Stimulated activated effector memory CD8-positive, alpha-beta T cell treated with anti-CD3 and anti-CD28 coated beads, Interleukin-12 subunit alpha, Interleukin-12 subunit beta, amount 100 ng/mL, for 72 hours (primary cell): Measurements from ENCODE around the gene SERPINE1.
"Not testable (repeated sequence)": the region's sequence is repeated elsewhere in the genome, so short reads cannot be mapped to it uniquely, and the experiment has no call there.

Experiments used
- ATAC-seq: fragments of 150-1000 bp; cut with Tn5 transposase; 2 replicates; pipeline ENCODE4 v1.10.0; 2021
- DNase-seq, 2 donors: peaks; one replicate each; pipeline ENCODE4 v3.0.0; 2021 to 2022; ENCODE audit warnings: low spot score in 2 of 2
- H3K27ac Mint-ChIP-seq: one replicate; pipeline ENCODE4 v1.8.0; 2022; ENCODE audit warnings: mild to moderate bottlenecking, mixed read lengths
- H3K36me3 Mint-ChIP-seq: one replicate; pipeline ENCODE4 v1.8.0; 2022; ENCODE audit warnings: mild to moderate bottlenecking, mixed read lengths
- H3K4me1 Mint-ChIP-seq: one replicate; pipeline ENCODE4 v1.8.0; 2022; ENCODE audit warnings: mixed read lengths
- H3K4me3 Mint-ChIP-seq: one replicate; pipeline ENCODE4 v1.8.0; 2022; ENCODE audit warnings: mild to moderate bottlenecking, mixed read lengths
- H3K9me3 Mint-ChIP-seq: one replicate; pipeline ENCODE4 v1.8.0; 2022; ENCODE audit warnings: mixed read lengths

The SERPINE1 gene

DNA sequence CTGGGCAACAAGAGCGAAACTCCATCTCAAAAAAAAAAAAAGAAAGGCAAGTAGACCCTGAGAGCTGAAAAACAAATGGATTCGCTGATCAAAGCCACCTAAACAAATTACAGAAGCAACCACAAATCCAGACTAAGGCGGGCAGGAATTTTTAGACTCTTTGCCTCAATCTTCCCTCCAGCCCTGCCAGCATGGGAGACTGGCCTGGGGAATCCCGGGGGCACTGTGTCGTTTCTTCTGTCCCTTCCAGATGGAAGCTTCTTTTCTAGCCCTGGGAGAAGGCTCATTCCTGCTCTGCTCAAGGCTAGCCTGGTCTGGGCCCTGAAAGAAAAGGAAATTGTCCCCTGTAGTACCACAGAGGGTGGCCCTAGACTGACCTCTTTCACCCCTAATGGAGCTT, 15.6 kb upstream of the SERPINE1 start:
- Mint-ChIP-seq H3K4me3 (no peak overlapping the region), H3K36me3 (no peaks in the 10 kb centered on the region), H3K9me3 (no peaks in the 10 kb centered on the region), H3K4me1 (no peaks in the 10 kb centered on the region), H3K27ac (no peak overlapping the region)
- no peak for ATAC-seq
- DNase-seq, result no peak

DNA sequence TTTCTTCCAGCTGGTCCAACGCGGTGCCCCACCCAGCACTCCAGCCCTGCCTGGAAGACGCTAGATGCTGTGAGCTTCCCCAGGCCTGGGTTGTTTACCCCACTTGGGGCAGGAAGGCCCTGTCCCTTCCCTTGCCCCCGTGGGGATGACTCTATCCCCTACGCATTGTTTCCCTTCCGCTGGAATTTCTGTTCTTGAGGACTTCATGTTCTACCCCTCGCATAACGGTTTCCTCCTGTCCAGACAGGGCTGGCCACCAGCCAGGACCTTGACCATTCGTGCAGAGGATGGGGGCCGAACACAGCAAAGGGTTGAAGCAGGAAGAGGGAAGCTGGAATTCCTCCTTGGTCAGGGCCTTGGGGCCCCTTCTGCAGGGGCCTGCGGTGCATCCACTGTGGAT, 14.7 kb upstream of the SERPINE1 start:
- no peak overlapping the region for H3K4me3 Mint-ChIP-seq
- DNase-seq (no peak), ATAC-seq (no peak)
- no peaks in the 10 kb centered on the region for H3K4me1 Mint-ChIP-seq
- H3K9me3 Mint-ChIP-seq, result no peaks in the 10 kb centered on the region
- no peak overlapping the region for H3K27ac Mint-ChIP-seq
- H3K36me3 Mint-ChIP-seq, result no peaks in the 10 kb centered on the region

DNA sequence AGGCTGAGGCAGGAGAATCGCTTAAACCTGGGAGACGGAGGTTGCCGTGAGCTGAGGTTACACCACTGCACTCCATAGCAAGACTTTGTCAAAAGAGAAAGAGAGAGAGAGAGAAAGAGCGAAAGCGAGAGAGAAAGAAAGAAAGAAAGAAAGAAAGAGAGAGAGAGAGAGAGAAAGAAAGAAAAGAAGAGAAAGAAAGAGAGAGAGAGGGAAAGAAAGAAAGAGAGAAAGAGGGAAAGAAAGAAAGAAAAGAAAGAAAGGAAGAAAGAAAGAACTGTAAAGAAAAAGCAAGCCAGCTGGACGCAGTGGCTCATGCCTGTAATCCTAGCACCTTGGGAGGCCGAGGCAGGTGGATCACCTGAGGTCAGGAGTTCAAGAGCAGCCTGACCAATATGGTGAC, 13.8 kb upstream of the SERPINE1 start:
- not testable (repeated sequence) for H3K4me3 Mint-ChIP-seq, H3K4me1 Mint-ChIP-seq, ATAC-seq, H3K36me3 Mint-ChIP-seq, DNase-seq, H3K9me3 Mint-ChIP-seq, H3K27ac Mint-ChIP-seq

DNA sequence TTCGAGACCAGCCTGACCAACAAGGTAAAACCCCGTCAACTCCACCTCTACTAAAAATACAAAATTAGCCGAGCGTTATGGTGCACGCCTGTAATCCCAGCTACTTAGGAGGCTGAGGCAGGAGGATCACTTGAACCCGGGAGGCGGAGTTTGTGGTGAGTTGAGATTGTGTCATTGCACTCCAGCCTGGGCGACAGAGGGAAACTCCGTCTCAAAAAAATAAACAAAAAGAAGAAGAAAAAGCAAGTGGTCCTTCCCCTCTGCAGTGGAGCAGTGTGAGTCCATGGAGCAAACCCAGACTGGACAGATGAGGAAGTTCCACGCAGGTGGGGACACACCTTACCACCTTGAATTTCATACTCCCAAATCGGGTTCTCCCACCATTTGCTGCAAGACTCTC, 13.1 kb upstream of the SERPINE1 start:
- DNase-seq (no peak), ATAC-seq (no peak)
- no peaks in the 10 kb centered on the region for H3K9me3 Mint-ChIP-seq
- H3K4me1 Mint-ChIP-seq, result no peaks in the 10 kb centered on the region
- H3K27ac Mint-ChIP-seq, result no peak overlapping the region
- no peaks in the 10 kb centered on the region for H3K36me3 Mint-ChIP-seq
- no peak overlapping the region for H3K4me3 Mint-ChIP-seq

DNA sequence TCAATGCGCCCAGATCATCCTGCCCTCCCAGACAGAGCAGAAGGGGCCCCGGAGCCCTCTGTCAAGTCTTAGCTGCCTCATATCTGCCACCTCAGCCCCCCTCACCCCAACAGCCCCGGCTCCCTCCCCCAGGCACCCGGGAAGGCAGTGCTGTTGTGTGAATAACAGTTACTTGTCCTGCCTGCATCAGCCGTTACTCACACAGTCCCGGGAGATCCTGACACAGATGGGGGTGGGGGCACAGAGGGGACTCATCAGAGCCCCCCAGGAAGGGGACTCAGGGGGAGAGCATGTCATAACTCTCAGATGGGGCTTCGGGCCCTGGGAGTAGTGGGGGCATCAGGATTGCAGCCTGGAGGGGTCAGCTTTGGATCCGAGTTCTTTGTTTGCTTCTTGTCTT, 12.4 kb upstream of the SERPINE1 start:
- DNase-seq (no peak), ATAC-seq (no peak)
- H3K27ac Mint-ChIP-seq, result no peak overlapping the region
- no peak overlapping the region for H3K4me3 Mint-ChIP-seq
- H3K4me1 Mint-ChIP-seq, result no peaks in the 10 kb centered on the region
- H3K9me3 Mint-ChIP-seq, result no peaks in the 10 kb centered on the region
- H3K36me3 Mint-ChIP-seq, result no peaks in the 10 kb centered on the region

DNA sequence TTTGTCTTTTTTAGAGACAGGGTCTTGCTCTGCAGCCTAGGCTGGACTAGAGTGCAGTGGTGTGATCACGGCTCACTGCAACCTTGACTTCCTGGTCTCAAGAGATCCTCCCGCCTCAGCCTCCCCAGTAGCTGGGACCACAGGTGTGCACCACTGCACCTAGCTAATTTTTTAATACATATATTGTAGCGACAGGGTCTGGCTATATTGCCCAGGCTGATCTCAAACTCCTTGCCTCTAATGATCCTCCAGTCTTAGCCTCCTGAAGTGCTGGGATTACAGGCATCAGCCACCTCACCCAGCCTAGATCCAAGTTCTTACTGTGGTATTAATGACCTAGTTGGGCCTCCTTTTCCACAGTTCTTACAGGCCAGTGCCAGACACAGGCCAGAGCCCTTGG, 11.7 kb upstream of the SERPINE1 start:
- no peaks in the 10 kb centered on the region for H3K36me3 Mint-ChIP-seq
- no peak overlapping the region for H3K4me3 Mint-ChIP-seq
- DNase-seq (no peak), ATAC-seq (no peak)
- no peak overlapping the region for H3K27ac Mint-ChIP-seq
- H3K4me1 Mint-ChIP-seq, result no peaks in the 10 kb centered on the region
- H3K9me3 Mint-ChIP-seq, result no peaks in the 10 kb centered on the region

DNA sequence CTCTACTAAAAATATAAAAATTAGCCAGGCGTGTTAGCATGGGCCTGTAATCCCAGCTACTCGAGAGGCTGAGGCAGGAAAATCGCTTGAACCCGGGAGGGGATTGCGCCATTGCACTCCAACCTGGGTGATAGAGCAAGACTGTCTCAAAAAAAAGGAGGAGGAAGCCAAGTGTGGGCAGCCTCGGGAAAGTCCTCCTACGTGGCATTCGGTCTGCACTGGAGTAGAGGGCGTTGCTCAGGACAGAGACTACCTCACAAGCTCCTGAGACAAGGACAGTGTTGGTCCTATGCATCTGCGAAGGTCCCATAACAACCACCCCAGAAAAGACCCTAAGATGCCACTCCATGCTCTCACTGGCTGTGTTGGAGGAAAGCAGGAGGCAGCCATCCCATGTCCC, 10.0 kb upstream of the SERPINE1 start:
- no peak overlapping the region for H3K27ac Mint-ChIP-seq
- H3K36me3 Mint-ChIP-seq, result no peaks in the 10 kb centered on the region
- no peak overlapping the region for H3K4me3 Mint-ChIP-seq
- DNase-seq, result no peak
- H3K4me1 Mint-ChIP-seq, result peaks cover 2% of the 10 kb centered on the region
- ATAC-seq, result no peak
- no peaks in the 10 kb centered on the region for H3K9me3 Mint-ChIP-seq

DNA sequence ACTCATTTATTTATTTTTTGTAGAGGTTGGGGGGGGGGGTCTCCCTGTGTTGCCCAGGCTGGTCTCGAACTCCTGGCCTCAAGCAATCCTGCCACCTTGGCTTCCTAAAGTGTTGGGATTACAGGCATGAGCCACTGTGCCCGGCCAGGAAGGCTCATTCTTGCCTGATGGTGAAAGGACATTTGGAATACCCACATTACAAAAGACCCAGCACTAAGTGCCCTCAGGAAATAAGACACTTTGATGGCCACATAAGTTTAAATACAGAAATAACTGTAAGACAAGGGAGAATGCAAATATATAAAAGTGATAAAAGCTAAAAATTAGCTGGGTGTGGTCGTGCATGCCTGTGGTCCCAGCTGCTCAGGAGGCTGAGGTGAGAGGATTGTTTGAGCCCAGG, 8.0 kb upstream of the SERPINE1 start:
- no peaks in the 10 kb centered on the region for H3K9me3 Mint-ChIP-seq
- no peak overlapping the region for H3K4me3 Mint-ChIP-seq
- no peak overlapping the region for H3K27ac Mint-ChIP-seq
- ATAC-seq (no peak), DNase-seq (no peak)
- peaks cover 8% of the 10 kb centered on the region for H3K4me1 Mint-ChIP-seq
- H3K36me3 Mint-ChIP-seq, result no peaks in the 10 kb centered on the region

DNA sequence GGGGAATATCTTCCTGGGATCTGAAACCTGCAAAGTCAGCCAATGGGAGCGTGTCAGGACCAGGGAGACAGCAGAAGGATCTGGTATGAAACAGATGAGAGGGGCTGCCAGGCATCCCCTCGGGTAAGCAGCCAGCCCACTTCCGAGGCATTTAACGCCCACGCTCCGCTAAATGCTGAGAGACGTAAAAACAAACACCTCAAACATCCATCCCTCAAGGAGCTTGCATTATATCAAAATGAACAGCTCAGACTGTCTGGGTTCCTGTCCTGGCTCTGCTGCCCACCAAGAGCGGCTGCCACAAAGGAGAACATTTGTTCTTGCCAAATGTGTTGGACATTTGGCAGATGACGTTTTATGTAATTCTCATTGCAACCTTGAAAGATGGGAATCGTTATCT, 7.0 kb upstream of the SERPINE1 start:
- ATAC-seq (no peak), DNase-seq (no peak)
- Mint-ChIP-seq H3K36me3 (no peaks in the 10 kb centered on the region), H3K4me1 (peaks cover 14% of the 10 kb centered on the region), H3K9me3 (no peaks in the 10 kb centered on the region), H3K4me3 (no peak overlapping the region), H3K27ac (no peak overlapping the region)

DNA sequence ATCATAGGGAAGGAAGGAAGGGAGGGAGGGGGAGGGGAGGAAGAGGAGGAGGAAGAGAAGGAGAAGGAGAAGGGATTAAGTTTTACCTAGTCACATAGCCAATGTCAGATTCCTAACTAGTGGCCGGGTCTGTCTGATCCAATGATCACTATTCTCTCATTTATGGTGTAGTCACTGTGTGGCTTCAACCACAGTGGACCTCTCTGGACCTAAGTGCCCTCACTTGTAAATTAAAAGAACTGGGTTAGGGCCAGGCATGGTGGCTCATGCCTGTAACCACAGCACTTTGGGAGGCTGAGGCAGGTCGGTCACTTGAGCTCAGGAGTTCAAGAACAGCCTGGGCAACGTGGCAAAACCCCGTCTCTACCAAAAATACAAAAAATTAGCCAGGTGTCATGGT, 6.6 kb upstream of the SERPINE1 start:
- H3K9me3 Mint-ChIP-seq, result no peaks in the 10 kb centered on the region
- no peak overlapping the region for H3K27ac Mint-ChIP-seq
- no peak for DNase-seq
- H3K4me3 Mint-ChIP-seq, result no peak overlapping the region
- no peak for ATAC-seq
- no peaks in the 10 kb centered on the region for H3K36me3 Mint-ChIP-seq
- H3K4me1 Mint-ChIP-seq, result peaks cover 19% of the 10 kb centered on the region

DNA sequence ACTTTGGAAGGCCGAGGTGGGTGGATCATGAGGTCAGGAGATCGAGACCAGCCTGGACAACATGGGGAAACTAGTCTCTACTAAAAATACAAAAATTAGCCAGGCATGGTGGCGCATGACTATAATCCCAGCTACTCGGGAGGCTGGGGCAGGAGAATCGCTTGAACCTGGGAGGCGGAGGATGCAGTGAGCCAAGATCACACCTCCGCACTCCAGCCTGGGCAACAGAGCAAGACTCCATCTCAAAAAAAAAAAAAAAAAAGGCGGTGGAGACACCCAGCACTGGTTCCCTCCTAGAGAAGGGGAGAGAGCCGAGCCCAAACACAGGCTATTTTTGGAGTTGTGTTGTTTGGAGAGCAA, 5.3 kb upstream of the SERPINE1 start:
- not testable (repeated sequence) for ATAC-seq, H3K9me3 Mint-ChIP-seq, DNase-seq, H3K36me3 Mint-ChIP-seq
- H3K27ac Mint-ChIP-seq, result peak overlapping the region; percentile 85
- H3K4me3 Mint-ChIP-seq, result peak overlapping the region; percentile 29
- H3K4me1 Mint-ChIP-seq, result peaks cover 32% of the 10 kb centered on the region

DNA sequence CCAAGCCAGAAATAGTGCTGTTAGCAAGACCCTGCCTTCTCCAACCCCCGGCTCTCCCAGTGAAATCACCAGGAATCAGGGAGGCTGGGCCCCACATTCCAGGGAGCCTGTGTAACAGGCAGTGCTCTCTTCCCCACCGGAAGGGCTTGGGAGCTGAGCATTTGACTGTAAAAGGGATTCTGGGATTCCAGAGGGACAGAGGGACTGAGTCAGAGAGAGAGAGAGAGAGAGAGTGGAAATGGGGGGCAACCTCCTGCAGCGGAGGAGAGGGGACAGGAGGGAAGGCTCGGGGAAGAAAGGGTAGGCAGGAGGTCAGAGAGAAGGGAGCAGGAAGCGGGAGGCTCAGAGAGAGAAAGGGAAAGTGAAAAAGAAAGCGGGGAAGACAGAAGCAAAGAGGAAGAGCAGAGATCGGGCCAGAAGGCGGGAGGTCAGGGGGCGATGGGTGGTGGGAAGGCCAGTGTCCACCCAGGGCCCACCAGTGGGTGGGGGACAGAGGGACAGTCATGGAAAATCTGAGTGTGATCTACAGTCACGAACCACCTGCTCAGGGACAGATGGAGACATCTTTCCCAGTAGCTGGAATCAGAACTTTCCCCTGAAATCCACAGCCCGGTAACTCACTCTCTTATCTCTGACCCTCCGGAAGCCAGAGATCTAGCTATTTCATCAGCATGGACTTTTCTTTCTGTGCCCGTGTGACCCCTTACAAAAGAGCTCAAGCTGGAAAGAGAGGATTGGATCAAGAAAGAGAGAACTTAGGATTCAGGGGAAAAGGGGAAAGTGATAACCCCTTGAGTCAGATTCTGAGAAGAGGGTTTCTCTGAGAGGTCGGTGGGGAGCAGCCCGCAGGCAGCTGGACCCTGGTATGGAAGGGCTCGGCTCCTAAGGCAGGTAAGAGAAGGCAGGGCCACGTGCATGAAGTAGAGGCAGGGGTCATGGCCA, 4.6 kb upstream of the SERPINE1 start:
- DNase-seq (no peak), ATAC-seq (no peak)
- Mint-ChIP-seq H3K4me3 (peak overlapping the region; percentile 29), H3K4me1 (peaks cover 38% of the 10 kb centered on the region), H3K36me3 (no peaks in the 10 kb centered on the region), H3K9me3 (no peaks in the 10 kb centered on the region), H3K27ac (peak overlapping the region; percentile 85)

DNA sequence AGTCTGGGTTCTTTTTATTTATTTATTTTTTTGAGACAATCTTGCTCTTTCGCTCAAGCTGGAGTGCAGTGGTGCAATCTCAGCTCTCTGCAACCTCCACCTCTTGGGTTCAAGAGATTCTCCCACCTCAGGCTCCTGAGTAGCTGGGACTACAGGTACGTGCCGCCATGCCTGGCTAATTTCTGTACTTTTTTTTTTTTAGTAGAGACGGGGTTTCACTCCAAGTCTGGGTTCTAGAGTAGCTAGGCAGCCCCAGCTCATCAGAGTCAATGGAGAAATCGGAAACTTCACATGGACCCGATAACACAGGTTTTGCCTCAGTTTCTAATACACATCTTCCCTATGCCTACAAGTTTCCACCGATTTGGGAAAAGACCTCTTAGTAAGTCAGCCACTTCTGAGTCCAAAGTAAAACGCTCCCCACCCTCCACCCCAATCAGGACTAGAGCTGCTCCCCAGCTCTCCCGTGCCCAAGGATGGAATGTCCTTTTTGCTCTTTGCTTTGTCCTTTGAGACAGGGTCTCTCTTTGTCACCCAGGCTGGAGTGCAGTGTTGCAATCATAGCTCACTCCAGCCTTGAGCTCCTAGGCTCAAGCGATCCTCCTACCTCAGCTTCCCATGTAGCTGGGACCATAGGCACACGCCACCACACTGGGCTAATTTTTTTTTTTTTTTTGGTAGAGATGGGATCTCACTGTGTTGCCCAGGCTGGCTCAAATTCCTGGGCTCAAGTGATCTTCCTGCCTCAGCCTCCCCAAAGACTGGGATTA, 3.8 kb upstream of the SERPINE1 start:
- H3K4me1 Mint-ChIP-seq, result peaks cover 45% of the 10 kb centered on the region
- ATAC-seq, result no peak

DNA sequence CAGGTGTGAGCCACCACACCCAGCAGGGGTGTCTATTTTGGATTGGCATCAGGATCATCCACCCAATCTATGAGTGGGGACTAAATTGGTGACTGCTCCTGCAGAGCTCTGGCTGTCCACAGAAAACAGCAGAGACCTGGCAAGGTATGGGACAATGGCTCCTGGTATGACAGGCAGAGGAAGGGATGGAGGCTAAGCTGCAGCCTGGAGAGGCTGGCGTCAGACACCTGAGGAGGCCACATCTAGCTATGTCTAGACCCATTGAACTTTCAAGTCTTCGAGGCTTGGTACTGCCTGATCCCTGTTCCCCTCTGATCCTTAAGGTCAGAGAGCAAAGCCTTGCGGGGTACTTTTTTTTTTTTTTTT, 3.2 kb upstream of the SERPINE1 start:
- no peaks in the 10 kb centered on the region for H3K36me3 Mint-ChIP-seq
- H3K9me3 Mint-ChIP-seq, result no peaks in the 10 kb centered on the region
- no peak overlapping the region for H3K4me3 Mint-ChIP-seq
- H3K4me1 Mint-ChIP-seq, result peaks cover 49% of the 10 kb centered on the region
- H3K27ac Mint-ChIP-seq, result no peak overlapping the region
- ATAC-seq (no peak), DNase-seq (no peak)

More for the DNA sequence above, 3.8 kb upstream of the SERPINE1 start:
- Mint-ChIP-seq H3K9me3 (no peaks in the 10 kb centered on the region), H3K27ac (no peak overlapping the region), H3K36me3 (no peaks in the 10 kb centered on the region), H3K4me3 (no peak overlapping the region)
- DNase-seq, result no peak

DNA sequence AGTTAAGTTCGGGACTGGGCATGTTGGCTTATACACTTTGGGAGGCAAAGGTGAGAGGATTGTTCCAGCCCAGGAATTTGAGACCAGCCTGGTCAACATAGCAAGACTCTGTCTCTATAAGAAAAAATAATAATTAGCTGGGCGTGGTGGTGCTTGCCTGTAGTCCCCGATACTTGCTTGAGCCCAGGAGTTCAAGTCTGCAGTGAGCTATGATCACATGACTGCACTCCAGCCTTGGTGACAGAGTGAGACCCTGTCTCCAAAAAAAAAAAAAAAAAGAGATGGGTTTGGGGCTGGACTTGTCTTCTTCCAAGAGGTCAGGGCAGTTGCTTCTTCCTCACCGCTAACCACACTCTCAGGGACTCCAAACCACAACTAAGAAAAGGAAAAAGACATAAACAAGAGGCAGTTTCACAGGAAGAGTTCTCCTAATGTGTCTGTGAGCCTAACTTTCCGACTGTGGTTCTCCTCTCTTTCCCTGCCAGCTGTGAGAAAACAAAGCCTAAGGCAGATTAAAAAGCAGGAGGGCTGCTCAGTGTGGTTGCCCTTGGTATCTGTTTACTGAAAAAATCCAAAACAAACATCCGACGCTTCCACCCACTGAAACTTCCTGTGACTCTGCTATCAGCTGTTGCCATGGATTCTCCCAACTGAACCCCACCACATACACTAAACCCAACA, 2.4 kb upstream of the SERPINE1 start:
- DNase-seq, result no peak
- H3K4me1 Mint-ChIP-seq, result peaks cover 49% of the 10 kb centered on the region
- H3K27ac Mint-ChIP-seq, result no peak overlapping the region
- ATAC-seq, result no peak
- H3K4me3 Mint-ChIP-seq, result no peak overlapping the region
- peaks cover under 1% of the 10 kb centered on the region for H3K36me3 Mint-ChIP-seq
- H3K9me3 Mint-ChIP-seq, result no peaks in the 10 kb centered on the region
